ENCODE data around the gene TRIP10.
"Not testable (repeated sequence)": the region's sequence is repeated elsewhere in the genome, so short reads cannot be mapped to it uniquely, and the experiment has no call there.

Gene TRIP10

GRCh38 chr19:6739883-6740588 is 556 bp downstream of the TRIP10 start:
- DNase-seq (ENCODE audit: low read depth in 1 of 2, low spot score in 1 of 2) = no peak

- DNase-seq (ENCODE audit: low read depth in 1 of 2, low spot score in 1 of 2) = no peak
These were observed 1.3 kb downstream of the TRIP10 start for GRCh38 chr19:6740589-6741343.

- DNase-seq (ENCODE audit: low read depth in 1 of 2, low spot score in 1 of 2) = no peak
These were observed 3.6 kb downstream of the TRIP10 start for GRCh38 chr19:6743066-6743465.

- no peak for DNase-seq (ENCODE audit: low read depth in 1 of 2, low spot score in 1 of 2)
These were observed 4.4 kb downstream of the TRIP10 start for GRCh38 chr19:6743714-6744380.

GRCh38 chr19:6744381-6745301 is 5.2 kb downstream of the TRIP10 start:
- no peak for DNase-seq (ENCODE audit: low read depth in 1 of 2, low spot score in 1 of 2)

- no peak for DNase-seq (ENCODE audit: low read depth in 1 of 2, low spot score in 1 of 2)
These were observed 6.5 kb downstream of the TRIP10 start for GRCh38 chr19:6745965-6746364.

- not testable (repeated sequence) for DNase-seq (ENCODE audit: low read depth in 1 of 2, low spot score in 1 of 2)
These were observed 9.1 kb downstream of the TRIP10 start for GRCh38 chr19:6748543-6748942.

GRCh38 chr19:6750062-6750461 is 10.6 kb downstream of the TRIP10 start:
- DNase-seq (ENCODE audit: low read depth in 1 of 2, low spot score in 1 of 2) = no peak

- DNase-seq (ENCODE audit: low read depth in 1 of 2, low spot score in 1 of 2) = no peak
These were observed 11.7 kb downstream of the TRIP10 start for GRCh38 chr19:6751189-6751588.

GRCh38 chr19:6752256-6753177 is 13.0 kb downstream of the TRIP10 start:
- no peak for DNase-seq (ENCODE audit: low read depth in 1 of 2, low spot score in 1 of 2)

- DNase-seq (ENCODE audit: low read depth in 1 of 2, low spot score in 1 of 2) = peak; percentile 66 to 81
These were observed 13.9 kb downstream of the TRIP10 start for GRCh38 chr19:6753178-6754031.

GRCh38 chr19:6754136-6754535 is 14.7 kb downstream of the TRIP10 start:
- no peak for DNase-seq (ENCODE audit: low read depth in 1 of 2, low spot score in 1 of 2)

- no peak for DNase-seq (ENCODE audit: low read depth in 1 of 2, low spot score in 1 of 2)
These were observed 15.4 kb downstream of the TRIP10 start for GRCh38 chr19:6754653-6755463.

GRCh38 chr19:6760606-6761005 is 21.1 kb downstream of the TRIP10 start:
- no peak for DNase-seq (ENCODE audit: low read depth in 1 of 2, low spot score in 1 of 2)

GRCh38 chr19:6761053-6761676 is 21.7 kb downstream of the TRIP10 start:
- no peak for DNase-seq (ENCODE audit: low read depth in 1 of 2, low spot score in 1 of 2)

- not testable (repeated sequence) for DNase-seq (ENCODE audit: low read depth in 1 of 2, low spot score in 1 of 2)
These were observed 22.8 kb downstream of the TRIP10 start for GRCh38 chr19:6762253-6762797.

- no peak for DNase-seq (ENCODE audit: low read depth in 1 of 2, low spot score in 1 of 2)
These were observed 26.4 kb downstream of the TRIP10 start for GRCh38 chr19:6765738-6766356.
